Karpas-422 (cell line): ENCODE measurements around the gene MAD1L1. TPM values are rescaled to one million over a fixed set of nuclear protein-coding genes. Genes with fewer than 3 reads are reported as not detected.

Source experiments
- DNase-seq: peaks from one replicate; pipeline ENCODE4 v3.0.0-alpha.2; 2015
- H2AFZ ChIP-seq: fragments of 200-600 bp; sonication (generic); 2 replicates; pipeline ENCODE4 v1.6.1; 2014; ENCODE audit warnings: antibody characterized with exemption, low read length, mixed read lengths
- H3K27ac ChIP-seq: fragments of 200-600 bp; sonication (generic); 2 replicates; pipeline ENCODE4 v1.5.1; 2014; ENCODE audit warnings: mild to moderate bottlenecking, low read length, moderate library complexity
- H3K27me3 ChIP-seq: fragments of 200-600 bp; sonication (generic); 2 replicates; pipeline ENCODE4 v1.6.1; 2014; ENCODE audit warnings: low read length, mixed read lengths
- H3K36me3 ChIP-seq: fragments of 200-600 bp; sonication (generic); 2 replicates; pipeline ENCODE4 v1.6.1; 2014; ENCODE audit warnings: low read length, mixed read lengths; ENCODE audit not compliant: insufficient read depth
- H3K4me1 ChIP-seq: fragments of 200-600 bp; sonication (generic); 2 replicates; pipeline ENCODE4 v1.6.1; 2014; ENCODE audit warnings: mild to moderate bottlenecking, low read length, mixed read lengths
- H3K4me2 ChIP-seq: fragments of 200-600 bp; sonication (generic); 2 replicates; pipeline ENCODE4 v1.6.1; 2014; ENCODE audit warnings: low read length, low read depth, mild to moderate bottlenecking; ENCODE audit not compliant: poor library complexity, severe bottlenecking
- H3K4me3 ChIP-seq: fragments of 200-600 bp; sonication (generic); 2 replicates; pipeline ENCODE4 v1.5.1; 2014; ENCODE audit warnings: mild to moderate bottlenecking, antibody characterized with exemption, low read length, mixed read lengths
- H3K79me2 ChIP-seq: fragments of 200-600 bp; sonication (generic); 2 replicates; pipeline ENCODE4 v1.6.1; 2014; ENCODE audit warnings: mild to moderate bottlenecking, low read length, mixed read lengths
- H3K9ac ChIP-seq: fragments of 200-600 bp; sonication (generic); 2 replicates; pipeline ENCODE4 v1.6.0; 2014; ENCODE audit warnings: low read length
- H3K9me2 ChIP-seq: fragments of 200-600 bp; sonication (generic), shearing (Covaris generic); replicated peaks from 2 replicates; pipeline ENCODE4 v1.6.0; 2014; ENCODE audit warnings: mild to moderate bottlenecking, low read length, moderate library complexity; ENCODE audit not compliant: insufficient read depth
- H3K9me3 ChIP-seq: fragments of 300-700, 200-600 bp; sonication (generic); 2 replicates; pipeline ENCODE4 v1.6.1; 2014; ENCODE audit warnings: low read length, mixed read lengths
- H4K20me1 ChIP-seq: fragments of 200-600 bp; sonication (generic); 2 replicates; pipeline ENCODE4 v1.6.1; 2014; ENCODE audit warnings: mild to moderate bottlenecking, antibody characterized with exemption, low read length, low read depth; ENCODE audit not compliant: insufficient read depth
- total RNA-seq: library from RNA; depleted of rRNA; stranded (reverse); fragments of >200 nt; shearing (Covaris generic); gene quantifications from 2 replicates; pipeline ENCODE4 v1.2.3, GENCODE V29; 2014; ENCODE audit warnings: low replicate concordance

MAD1L1 gene
- total RNA-seq, 1 experiment from 2014 or later: 38.6 TPM

GRCh38 chr7:1809070-1809469, 423.7 kb downstream of the MAD1L1 start:
- Histone ChIP-seq H3K27me3 (no peaks in the 10 kb centered on the region), H3K9me3 (no peaks in the 10 kb centered on the region)
- DNase-seq: no peak

GRCh38 chr7:1807821-1808600, 424.7 kb downstream of the MAD1L1 start:
- Histone ChIP-seq H3K27me3 (no peaks in the 10 kb centered on the region), H2AFZ (no peak overlapping the region), H3K4me1 (no peaks in the 10 kb centered on the region), H3K9me3 (no peaks in the 10 kb centered on the region), H3K9ac (no peak overlapping the region), H3K4me3 (no peak overlapping the region), H3K36me3 (no peaks in the 10 kb centered on the region), H4K20me1 (no peaks in the 10 kb centered on the region), H3K9me2 (no peaks in the 10 kb centered on the region), H3K79me2 (no peaks in the 10 kb centered on the region), H3K27ac (no peak overlapping the region), H3K4me2 (no peak overlapping the region)
- DNase-seq: no peak

More at GRCh38 chr7:1809070-1809469, 423.7 kb downstream of the MAD1L1 start:
- no peak overlapping the region for H3K4me2 ChIP-seq
- H2AFZ ChIP-seq: no peak overlapping the region
- H3K27ac ChIP-seq: no peak overlapping the region
- no peaks in the 10 kb centered on the region for H3K36me3 ChIP-seq
- H3K9ac ChIP-seq: no peak overlapping the region
- H3K9me2 ChIP-seq: no peaks in the 10 kb centered on the region
- no peaks in the 10 kb centered on the region for H3K79me2 ChIP-seq
- H4K20me1 ChIP-seq: no peaks in the 10 kb centered on the region
- no peak overlapping the region for H3K4me3 ChIP-seq
- H3K4me1 ChIP-seq: no peaks in the 10 kb centered on the region

- Histone ChIP-seq H3K4me2 (no peak overlapping the region), H2AFZ (no peak overlapping the region), H3K9me2 (no peaks in the 10 kb centered on the region)
Observed at GRCh38 chr7:1806354-1806753, 426.4 kb downstream of the MAD1L1 start.

GRCh38 chr7:1804310-1804709, 428.4 kb downstream of the MAD1L1 start:
- H3K4me3 ChIP-seq: no peak overlapping the region
- no peaks in the 10 kb centered on the region for H3K9me2 ChIP-seq
- no peak overlapping the region for H3K4me2 ChIP-seq
- H2AFZ ChIP-seq: no peak overlapping the region
- H3K36me3 ChIP-seq: no peaks in the 10 kb centered on the region
- H3K9me3 ChIP-seq: no peaks in the 10 kb centered on the region
- no peak overlapping the region for H3K27ac ChIP-seq
- no peaks in the 10 kb centered on the region for H3K79me2 ChIP-seq
- H4K20me1 ChIP-seq: no peaks in the 10 kb centered on the region
- H3K9ac ChIP-seq: no peak overlapping the region
- no peaks in the 10 kb centered on the region for H3K27me3 ChIP-seq
- DNase-seq: no peak
- H3K4me1 ChIP-seq: no peaks in the 10 kb centered on the region

More at GRCh38 chr7:1806354-1806753, 426.4 kb downstream of the MAD1L1 start:
- Histone ChIP-seq H3K9ac (no peak overlapping the region), H3K9me3 (no peaks in the 10 kb centered on the region), H3K27me3 (no peaks in the 10 kb centered on the region), H3K4me3 (no peak overlapping the region), H3K79me2 (no peaks in the 10 kb centered on the region), H3K36me3 (no peaks in the 10 kb centered on the region), H4K20me1 (no peaks in the 10 kb centered on the region), H3K27ac (no peak overlapping the region), H3K4me1 (no peaks in the 10 kb centered on the region)
- DNase-seq: no peak

- Histone ChIP-seq H3K79me2 (no peaks in the 10 kb centered on the region), H3K36me3 (no peaks in the 10 kb centered on the region), H3K9me2 (no peaks in the 10 kb centered on the region), H3K27me3 (no peaks in the 10 kb centered on the region), H4K20me1 (no peaks in the 10 kb centered on the region), H3K4me1 (no peaks in the 10 kb centered on the region), H3K4me2 (no peak overlapping the region), H3K27ac (no peak overlapping the region), H3K9me3 (no peaks in the 10 kb centered on the region), H2AFZ (no peak overlapping the region), H3K4me3 (no peak overlapping the region), H3K9ac (no peak overlapping the region)
- DNase-seq: no peak
Observed at GRCh38 chr7:1802899-1803298, 429.8 kb downstream of the MAD1L1 start.

- Histone ChIP-seq H3K79me2 (no peaks in the 10 kb centered on the region), H4K20me1 (no peaks in the 10 kb centered on the region), H3K4me2 (no peak overlapping the region), H3K4me1 (no peaks in the 10 kb centered on the region), H2AFZ (no peak overlapping the region), H3K36me3 (no peaks in the 10 kb centered on the region), H3K4me3 (no peak overlapping the region), H3K27me3 (no peaks in the 10 kb centered on the region), H3K9ac (no peak overlapping the region), H3K9me3 (no peaks in the 10 kb centered on the region), H3K27ac (no peak overlapping the region), H3K9me2 (no peaks in the 10 kb centered on the region)
- no peak for DNase-seq
Observed at GRCh38 chr7:1800902-1801301, 431.8 kb downstream of the MAD1L1 start.

GRCh38 chr7:1798191-1798590, 434.6 kb downstream of the MAD1L1 start:
- no peaks in the 10 kb centered on the region for H3K36me3 ChIP-seq
- H2AFZ ChIP-seq: no peak overlapping the region
- peaks cover 16% of the 10 kb centered on the region for H3K9me3 ChIP-seq
- no peaks in the 10 kb centered on the region for H3K79me2 ChIP-seq
- no peaks in the 10 kb centered on the region for H3K9me2 ChIP-seq
- H3K4me2 ChIP-seq: no peak overlapping the region
- H3K27me3 ChIP-seq: 0 out of 2 replicates have a peak, but pooled peaks cover 3% of the 10 kb centered on the region
- H3K4me3 ChIP-seq: no peak overlapping the region
- H3K27ac ChIP-seq: no peak overlapping the region
- H3K9ac ChIP-seq: no peak overlapping the region
- DNase-seq: no peak
- no peaks in the 10 kb centered on the region for H3K4me1 ChIP-seq
- no peaks in the 10 kb centered on the region for H4K20me1 ChIP-seq

- no peaks in the 10 kb centered on the region for H4K20me1 ChIP-seq
- no peaks in the 10 kb centered on the region for H3K79me2 ChIP-seq
- no peak overlapping the region for H3K4me3 ChIP-seq
- H3K4me2 ChIP-seq: no peak overlapping the region
- H3K9ac ChIP-seq: no peak overlapping the region
- H3K27me3 ChIP-seq: 0 out of 2 replicates have a peak, but pooled peaks cover 3% of the 10 kb centered on the region
- peaks cover 16% of the 10 kb centered on the region for H3K9me3 ChIP-seq
- no peaks in the 10 kb centered on the region for H3K4me1 ChIP-seq
- no peaks in the 10 kb centered on the region for H3K36me3 ChIP-seq
- no peak overlapping the region for H3K27ac ChIP-seq
- no peaks in the 10 kb centered on the region for H3K9me2 ChIP-seq
- DNase-seq: peak; percentile 47
- H2AFZ ChIP-seq: no peak overlapping the region
Observed at GRCh38 chr7:1794888-1795542, 437.7 kb downstream of the MAD1L1 start.
